Right lobe of liver (tissue), 6 donors: ENCODE measurements around the gene STX8. TPM values are rescaled to one million over a fixed set of nuclear protein-coding genes. Genes with fewer than 3 reads are reported as not detected.

Experiments used
- ATAC-seq, 4 donors: fragments of 200-7000 bp; cut with Tn5 transposase; one replicate each; pipeline ENCODE4 v1.9.1; 2020; ENCODE audit warnings: mild to moderate bottlenecking in 4 of 4, moderate library complexity in 4 of 4
- DNase-seq, 3 donors: peaks; one replicate each; pipeline ENCODE4 v3.0.0-alpha.2; 2020
- H3K27ac ChIP-seq, 3 donors: fragments of 200-600 bp; one replicate each; pipeline ENCODE4 v1.8.0; 2022
- H3K27me3 ChIP-seq, 2 donors: fragments of 200-600 bp; one replicate each; pipeline ENCODE4 v1.8.0; 2022
- H3K36me3 ChIP-seq, 4 donors: fragments of 200-600 bp; sonication (generic) in 1 of 4; one replicate each; pipeline versions ENCODE4 v1.5.1 to v1.8.0; 2017 to 2022; ENCODE audit warnings: control low read depth in 1 of 4
- H3K4me1 ChIP-seq, 4 donors: fragments of 200-600 bp; sonication (generic) in 1 of 4; one replicate each; pipeline versions ENCODE4 v1.5.1 to v1.8.0; 2017 to 2022; ENCODE audit warnings: control low read depth in 1 of 4
- H3K4me3 ChIP-seq, 3 donors: fragments of 200-600 bp; one replicate each; pipeline ENCODE4 v1.8.0; 2022
- H3K9me3 ChIP-seq, 4 donors: fragments of 200-600 bp; sonication (generic) in 1 of 4; one replicate each; pipeline versions ENCODE4 v1.5.1 to v1.8.0; 2017 to 2022; ENCODE audit warnings: control low read depth in 1 of 4
- POLR2A ChIP-seq: fragments of 450-650 bp; IDR thresholded peaks from one replicate; pipeline ENCODE4 v1.6.1; 2017; ENCODE audit warnings: antibody characterized with exemption, mild to moderate bottlenecking
- WGBS: methylation state at CpG from one replicate; pipeline ENCODE4 v1.1.6; 2018; ENCODE audit warnings: low coverage, low lambda C conversion rate; ENCODE audit not compliant: insufficient coverage; ENCODE audit errors: missing lambda C conversion rate; 5-methylcytosine and 5-hydroxymethylcytosine counted together
- intact Hi-C, 2 donors: fragments of 100-400 bp; cut with DNase I; formaldehyde crosslinking; loops; one replicate each; pipeline versions ENCODE4 v1.11.2 to v1.14.1; 2022
- total RNA-seq, 6 experiments: library from RNA; depleted of rRNA in 2 of 6; stranded (reverse); fragments of >200 nt in 2 of 6; fragmentation: NEBNext Ultra II Directional in 3 of 6; extraction: Animal tissue kit (Norgen Biotek cat#: 25700) in 3 of 6; gene quantifications; one replicate each; pipeline versions ENCODE4 v1.1.0 to v1.2.4, GENCODE V29; 2016 to 2023
- TF ChIP-seq, protein P1 (sequence below), 4 donors: fragments of 200-600 bp in 3 of 4; fragments of 450-650 bp in 1 of 4; IDR thresholded peaks; one replicate each; pipeline versions ENCODE4 v1.5.1 to v1.8.0; 2016 to 2022; ENCODE audit warnings: antibody characterized with exemption in 4 of 4, mild to moderate bottlenecking in 2 of 4
- donor health status: DM: no; HTN: yes; CAD: no.
- donor health status: DM: no; HTN: no; CAD: no.
- donor health status: DM: no; HTN: no; CAD: no.
- donor health status: DM: no; HTN: yes; CAD: no.
- donor health status: DM: no; HTN: yes; CAD: no.

The STX8 gene
- total RNA-seq, 6 experiments from 2014 or later: 20.6 to 35.3 (median 27.7) TPM

DNA sequence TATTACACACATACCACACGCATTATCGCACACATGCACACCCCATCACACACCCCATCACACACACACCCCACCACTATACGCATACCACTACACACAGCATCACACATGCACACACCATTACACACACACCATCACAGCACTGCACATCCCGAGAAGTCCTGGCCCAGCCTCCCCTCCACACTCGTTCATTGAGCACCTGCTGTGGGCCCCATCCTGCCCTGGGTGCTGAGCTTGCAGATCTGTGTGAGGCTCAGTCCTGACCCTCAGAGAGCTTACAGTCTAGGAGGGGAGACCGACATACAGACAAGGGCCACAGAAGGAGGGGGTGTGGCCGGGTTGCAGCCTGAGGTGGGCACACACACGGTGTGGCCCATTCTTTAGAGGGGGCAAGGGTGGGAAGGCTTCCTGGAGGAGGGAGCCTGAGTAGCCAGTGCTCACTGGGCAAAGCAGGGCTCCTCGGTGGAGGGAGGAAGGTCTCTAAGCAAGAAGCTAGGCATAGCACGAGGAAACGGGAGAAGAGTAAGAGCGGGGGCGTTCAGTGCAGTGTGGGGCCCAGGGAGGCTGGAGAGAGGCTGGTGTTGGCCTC, 347.7 kb downstream of the STX8 start:
- 84% methylated on average over 9 of the region's 13 CpGs for WGBS
- ATAC-seq (no peak), DNase-seq (peak in 2 of 3 donors; percentile 8 to 24)
- intact Hi-C loops: no loop called here
- Histone ChIP-seq H3K9me3 (no peaks in the 10 kb centered on the region), H3K36me3 (no peaks in the 10 kb centered on the region), H3K27me3 (no peaks in the 10 kb centered on the region), H3K4me1 (no peaks in the 10 kb centered on the region), H3K27ac (no peak overlapping the region), H3K4me3 (no peak overlapping the region)
- TF ChIP-seq, protein P1, sequence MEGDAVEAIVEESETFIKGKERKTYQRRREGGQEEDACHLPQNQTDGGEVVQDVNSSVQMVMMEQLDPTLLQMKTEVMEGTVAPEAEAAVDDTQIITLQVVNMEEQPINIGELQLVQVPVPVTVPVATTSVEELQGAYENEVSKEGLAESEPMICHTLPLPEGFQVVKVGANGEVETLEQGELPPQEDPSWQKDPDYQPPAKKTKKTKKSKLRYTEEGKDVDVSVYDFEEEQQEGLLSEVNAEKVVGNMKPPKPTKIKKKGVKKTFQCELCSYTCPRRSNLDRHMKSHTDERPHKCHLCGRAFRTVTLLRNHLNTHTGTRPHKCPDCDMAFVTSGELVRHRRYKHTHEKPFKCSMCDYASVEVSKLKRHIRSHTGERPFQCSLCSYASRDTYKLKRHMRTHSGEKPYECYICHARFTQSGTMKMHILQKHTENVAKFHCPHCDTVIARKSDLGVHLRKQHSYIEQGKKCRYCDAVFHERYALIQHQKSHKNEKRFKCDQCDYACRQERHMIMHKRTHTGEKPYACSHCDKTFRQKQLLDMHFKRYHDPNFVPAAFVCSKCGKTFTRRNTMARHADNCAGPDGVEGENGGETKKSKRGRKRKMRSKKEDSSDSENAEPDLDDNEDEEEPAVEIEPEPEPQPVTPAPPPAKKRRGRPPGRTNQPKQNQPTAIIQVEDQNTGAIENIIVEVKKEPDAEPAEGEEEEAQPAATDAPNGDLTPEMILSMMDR (IDR thresholded peaks at IDR 0.05): no peak
- no peak for TF ChIP-seq POLR2A

DNA sequence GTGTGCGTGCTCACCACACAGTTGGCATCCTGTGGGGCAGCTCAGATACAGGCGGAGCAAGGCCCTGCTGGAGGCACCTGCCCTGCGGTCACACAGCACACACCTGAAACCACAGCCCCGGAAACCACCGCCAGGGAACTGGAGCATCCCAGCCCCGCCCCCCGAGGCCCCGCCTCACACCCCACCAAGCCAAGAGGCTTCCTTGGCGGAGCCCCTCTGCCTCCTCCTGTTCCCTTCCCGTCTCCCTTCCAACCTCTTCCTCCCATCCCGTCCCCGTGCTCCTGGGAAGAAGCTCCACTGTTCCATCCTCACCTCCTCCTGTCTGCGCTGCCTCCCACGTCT, 348.9 kb downstream of the STX8 start:
- peak in 1 of 4 donors; percentile 4 for ATAC-seq
- intact Hi-C loops: no loop called here
- DNase-seq: peak in 2 of 3 donors; percentile 15 to 50
- Histone ChIP-seq H3K4me3 (no peak overlapping the region), H3K9me3 (no peaks in the 10 kb centered on the region), H3K4me1 (no peaks in the 10 kb centered on the region), H3K36me3 (no peaks in the 10 kb centered on the region), H3K27ac (no peak overlapping the region), H3K27me3 (no peaks in the 10 kb centered on the region)
- 70% methylated on average over 6 of the region's 14 CpGs for WGBS
- TF ChIP-seq, protein P1 (IDR thresholded peaks at IDR 0.05): no peak
- TF ChIP-seq POLR2A: no peak

DNA sequence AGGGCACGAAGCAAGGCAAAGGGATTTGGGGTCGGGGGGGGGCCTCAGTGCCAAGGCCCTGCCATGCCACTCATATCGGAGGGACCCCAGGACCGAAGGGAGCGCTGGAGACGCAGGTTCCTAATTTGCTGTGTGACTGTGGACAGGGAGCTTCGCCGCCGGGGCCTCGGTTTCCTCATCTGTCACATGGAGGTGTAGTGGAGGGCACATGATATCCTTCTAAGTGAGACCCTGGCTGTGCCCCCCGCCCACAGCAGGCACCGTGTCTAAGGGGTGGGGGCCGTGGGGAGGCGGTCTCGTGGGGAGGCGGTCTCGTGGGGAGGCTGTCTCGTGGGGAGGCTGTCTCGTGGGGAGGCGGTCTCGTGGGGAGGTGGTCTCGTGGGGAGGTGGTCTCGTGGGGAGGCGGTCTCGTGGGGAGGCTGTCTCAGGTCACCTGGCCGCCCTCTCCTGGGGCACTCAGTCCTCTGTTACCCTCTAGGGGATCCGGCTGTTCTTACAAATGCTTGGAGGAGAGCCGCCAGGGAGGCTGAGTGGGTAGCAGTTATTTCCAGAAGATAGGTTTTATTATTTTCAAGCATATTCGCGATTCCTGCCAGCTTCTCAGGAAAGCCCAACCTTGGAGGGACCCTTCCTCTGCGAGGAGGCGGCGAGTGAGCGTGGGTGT, 349.4 kb downstream of the STX8 start:
- Histone ChIP-seq H3K36me3 (no peaks in the 10 kb centered on the region), H3K9me3 (no peaks in the 10 kb centered on the region), H3K4me3 (no peak overlapping the region), H3K27me3 (no peaks in the 10 kb centered on the region), H3K4me1 (no peaks in the 10 kb centered on the region), H3K27ac (no peak overlapping the region)
- DNase-seq (peak in 2 of 3 donors; percentile 1 to 46), ATAC-seq (no peak)
- TF ChIP-seq POLR2A: no peak
- TF ChIP-seq, protein P1 (IDR thresholded peaks at IDR 0.05): no peak
- intact Hi-C loops: no loop called here
- 92% methylated on average over 2 of the region's 34 CpGs for WGBS

DNA sequence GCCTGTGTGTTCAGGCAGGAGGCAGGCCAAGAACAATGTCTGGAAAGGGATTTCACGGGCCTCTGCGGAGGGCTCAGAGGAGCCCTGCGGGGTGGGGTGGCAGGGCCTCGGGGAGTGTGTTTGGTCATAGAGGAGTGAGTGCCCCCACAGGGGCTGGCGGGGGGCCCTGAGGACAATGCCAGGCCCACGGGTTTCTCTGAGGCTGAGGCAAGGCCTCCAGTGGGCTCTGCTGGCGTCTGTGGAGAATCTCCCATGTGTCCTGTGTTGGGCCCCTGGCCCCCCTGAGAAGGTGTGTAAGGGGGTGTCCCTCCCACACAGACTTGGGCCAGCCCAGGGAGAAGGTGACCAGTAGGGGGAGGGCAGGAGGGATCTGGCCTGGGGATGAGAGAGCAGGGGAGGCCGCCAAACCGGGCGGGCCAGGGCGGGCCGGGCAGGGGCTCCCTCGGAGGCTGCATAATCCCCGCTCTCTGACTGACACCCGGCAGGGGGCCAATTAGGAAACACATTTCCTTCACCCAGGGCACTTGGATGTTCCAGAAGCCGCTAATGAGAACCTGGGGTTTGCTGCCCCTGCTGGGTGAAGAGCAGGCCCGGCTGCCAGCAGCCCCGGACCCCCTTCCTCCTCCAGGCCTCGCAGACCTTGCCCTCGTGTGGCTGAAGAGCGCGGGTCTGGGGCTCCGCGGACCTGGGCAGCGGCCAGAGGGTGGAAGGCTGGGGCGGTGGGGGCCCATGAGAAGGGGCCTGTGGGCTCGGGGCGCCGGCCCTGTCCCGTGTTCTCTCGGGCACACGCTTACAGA, 350.1 kb downstream of the STX8 start:
- H3K36me3 ChIP-seq: no peaks in the 10 kb centered on the region
- intact Hi-C loops: no loop called here
- H3K4me3 ChIP-seq: no peak overlapping the region
- 20% methylated on average over 1 of the region's 32 CpGs for WGBS
- TF ChIP-seq POLR2A: no peak
- TF ChIP-seq, protein P1 (IDR thresholded peaks at IDR 0.05): no peak
- no peak overlapping the region for H3K27ac ChIP-seq
- DNase-seq (peak in 2 of 3 donors; percentile 10 to 42), ATAC-seq (no peak)
- H3K27me3 ChIP-seq: no peaks in the 10 kb centered on the region
- no peaks in the 10 kb centered on the region for H3K9me3 ChIP-seq
- no peaks in the 10 kb centered on the region for H3K4me1 ChIP-seq
